ENCODE data around the gene LRRC14B.

DNA sequence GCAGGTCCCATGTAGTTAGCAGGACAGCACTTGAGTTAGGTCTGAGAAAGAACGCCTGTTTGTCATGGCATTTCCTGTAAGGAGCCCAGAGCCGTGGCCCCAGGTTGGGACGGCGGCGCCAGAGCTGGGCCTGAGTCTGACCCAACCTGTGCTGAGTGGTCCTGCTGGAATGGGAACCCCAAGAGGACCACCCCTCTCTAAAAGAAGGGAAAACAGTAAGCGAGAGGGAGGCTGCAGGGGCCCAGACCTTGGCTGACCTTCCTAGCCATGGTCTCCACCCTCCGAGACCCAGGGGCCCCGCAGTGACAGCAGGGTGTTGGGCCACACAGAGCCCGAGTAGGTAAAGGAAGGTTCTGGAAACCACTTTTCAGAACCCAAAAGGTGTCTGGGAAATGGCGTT, 1.8 kb upstream of the LRRC14B start:
- TF ChIP-seq, protein P1, sequence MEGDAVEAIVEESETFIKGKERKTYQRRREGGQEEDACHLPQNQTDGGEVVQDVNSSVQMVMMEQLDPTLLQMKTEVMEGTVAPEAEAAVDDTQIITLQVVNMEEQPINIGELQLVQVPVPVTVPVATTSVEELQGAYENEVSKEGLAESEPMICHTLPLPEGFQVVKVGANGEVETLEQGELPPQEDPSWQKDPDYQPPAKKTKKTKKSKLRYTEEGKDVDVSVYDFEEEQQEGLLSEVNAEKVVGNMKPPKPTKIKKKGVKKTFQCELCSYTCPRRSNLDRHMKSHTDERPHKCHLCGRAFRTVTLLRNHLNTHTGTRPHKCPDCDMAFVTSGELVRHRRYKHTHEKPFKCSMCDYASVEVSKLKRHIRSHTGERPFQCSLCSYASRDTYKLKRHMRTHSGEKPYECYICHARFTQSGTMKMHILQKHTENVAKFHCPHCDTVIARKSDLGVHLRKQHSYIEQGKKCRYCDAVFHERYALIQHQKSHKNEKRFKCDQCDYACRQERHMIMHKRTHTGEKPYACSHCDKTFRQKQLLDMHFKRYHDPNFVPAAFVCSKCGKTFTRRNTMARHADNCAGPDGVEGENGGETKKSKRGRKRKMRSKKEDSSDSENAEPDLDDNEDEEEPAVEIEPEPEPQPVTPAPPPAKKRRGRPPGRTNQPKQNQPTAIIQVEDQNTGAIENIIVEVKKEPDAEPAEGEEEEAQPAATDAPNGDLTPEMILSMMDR (optimal IDR thresholded peaks at IDR 0.05 in 1 of 3, IDR thresholded peaks at IDR 0.05 in 1 of 3, conservative IDR thresholded peaks at IDR 0.05 in 1 of 3; ENCODE audit: extremely low read depth in 1 of 3, insufficient read depth in 2 of 3, low read length in 3 of 3), result no peak
- no peak for TF ChIP-seq EZH2 (IDR thresholded peaks at IDR 0.05; ENCODE audit: low read length)
